Astrocyte of the spinal cord (primary cell): ENCODE data around the gene CHPT1.

Experiments
- DNase-seq: peaks from one replicate; pipeline ENCODE4 v3.0.0; 2011; ENCODE audit warnings: low read depth, low spot score
- H3K4me3 ChIP-seq: 2 replicates; pipeline ENCODE4 v1.5.1; 2011; ENCODE audit warnings: low read depth, mild to moderate bottlenecking, low read length, moderate library complexity
- CTCF ChIP-seq: IDR thresholded peaks from 2 replicates; pipeline ENCODE4 v1.5.1; 2012; ENCODE audit warnings: low read depth, mild to moderate bottlenecking, low read length, inconsistent platforms
- in situ Hi-C: cut with HindIII; loops from 2 replicates; pipeline ENCODE4 v1.10.0; 2017; ENCODE audit warnings: low sequenced_read_pairs

The CHPT1 gene

GRCh38 chr12:101777485-101777884, 80.0 kb downstream of the CHPT1 start:
- no peak for TF ChIP-seq CTCF
- in situ Hi-C loops: no loop called here
- no peak overlapping the region for H3K4me3 ChIP-seq
- DNase-seq: no peak

- no peak overlapping the region for H3K4me3 ChIP-seq
- TF ChIP-seq CTCF: no peak
- in situ Hi-C loops: no loop called here
- no peak for DNase-seq
Measured at GRCh38 chr12:101777978-101778377, 80.5 kb downstream of the CHPT1 start.
